ENCODE measurements around the gene DTNBP1. TPM values are rescaled to one million over a fixed set of nuclear protein-coding genes. Genes with fewer than 3 reads are reported as not detected.

Gene DTNBP1
- total and polyA plus RNA-seq, 2 experiments from 2014 or later: 9.2 to 41.6 TPM

DNA sequence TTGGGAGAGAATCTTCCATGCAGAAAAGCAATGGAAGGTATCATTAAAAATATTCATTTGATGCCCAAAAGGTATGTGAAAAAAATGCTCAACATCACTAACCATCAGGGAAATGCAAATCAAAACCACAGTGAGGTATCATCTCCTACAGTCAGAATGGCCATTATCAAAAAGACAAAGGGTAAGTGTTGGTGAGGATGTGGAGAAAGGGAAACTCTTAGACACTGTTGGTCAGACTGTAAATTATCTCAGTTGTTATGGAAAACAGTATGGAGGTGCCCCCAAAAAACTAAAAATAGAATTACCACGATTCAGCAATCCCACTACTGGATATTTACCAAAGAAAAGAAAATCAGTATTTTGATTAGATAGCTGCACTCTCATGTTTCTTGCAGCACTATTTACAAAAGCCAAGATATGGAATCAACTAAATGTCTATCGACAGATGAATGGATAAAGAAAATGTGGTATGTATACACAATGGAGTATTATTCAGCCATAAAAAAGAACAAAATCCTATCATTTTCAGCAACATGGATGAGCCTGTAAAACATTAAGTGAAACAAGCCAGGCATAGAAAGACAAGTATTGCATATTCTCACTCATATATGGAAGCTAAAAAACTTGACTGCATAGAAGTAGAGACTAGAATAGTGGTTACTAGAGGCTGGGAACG is 84.0 kb downstream of the DTNBP1 start:
- H3K4me1 ChIP-seq (ENCODE audit: low read depth): peaks cover 13% of the 10 kb centered on the region
- TF ChIP-seq, protein P1, sequence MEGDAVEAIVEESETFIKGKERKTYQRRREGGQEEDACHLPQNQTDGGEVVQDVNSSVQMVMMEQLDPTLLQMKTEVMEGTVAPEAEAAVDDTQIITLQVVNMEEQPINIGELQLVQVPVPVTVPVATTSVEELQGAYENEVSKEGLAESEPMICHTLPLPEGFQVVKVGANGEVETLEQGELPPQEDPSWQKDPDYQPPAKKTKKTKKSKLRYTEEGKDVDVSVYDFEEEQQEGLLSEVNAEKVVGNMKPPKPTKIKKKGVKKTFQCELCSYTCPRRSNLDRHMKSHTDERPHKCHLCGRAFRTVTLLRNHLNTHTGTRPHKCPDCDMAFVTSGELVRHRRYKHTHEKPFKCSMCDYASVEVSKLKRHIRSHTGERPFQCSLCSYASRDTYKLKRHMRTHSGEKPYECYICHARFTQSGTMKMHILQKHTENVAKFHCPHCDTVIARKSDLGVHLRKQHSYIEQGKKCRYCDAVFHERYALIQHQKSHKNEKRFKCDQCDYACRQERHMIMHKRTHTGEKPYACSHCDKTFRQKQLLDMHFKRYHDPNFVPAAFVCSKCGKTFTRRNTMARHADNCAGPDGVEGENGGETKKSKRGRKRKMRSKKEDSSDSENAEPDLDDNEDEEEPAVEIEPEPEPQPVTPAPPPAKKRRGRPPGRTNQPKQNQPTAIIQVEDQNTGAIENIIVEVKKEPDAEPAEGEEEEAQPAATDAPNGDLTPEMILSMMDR (IDR thresholded peaks at IDR 0.05; ENCODE audit: low read depth, low read length): no peak
- H3K9me3 ChIP-seq (ENCODE audit: low read depth): no peaks in the 10 kb centered on the region

DNA sequence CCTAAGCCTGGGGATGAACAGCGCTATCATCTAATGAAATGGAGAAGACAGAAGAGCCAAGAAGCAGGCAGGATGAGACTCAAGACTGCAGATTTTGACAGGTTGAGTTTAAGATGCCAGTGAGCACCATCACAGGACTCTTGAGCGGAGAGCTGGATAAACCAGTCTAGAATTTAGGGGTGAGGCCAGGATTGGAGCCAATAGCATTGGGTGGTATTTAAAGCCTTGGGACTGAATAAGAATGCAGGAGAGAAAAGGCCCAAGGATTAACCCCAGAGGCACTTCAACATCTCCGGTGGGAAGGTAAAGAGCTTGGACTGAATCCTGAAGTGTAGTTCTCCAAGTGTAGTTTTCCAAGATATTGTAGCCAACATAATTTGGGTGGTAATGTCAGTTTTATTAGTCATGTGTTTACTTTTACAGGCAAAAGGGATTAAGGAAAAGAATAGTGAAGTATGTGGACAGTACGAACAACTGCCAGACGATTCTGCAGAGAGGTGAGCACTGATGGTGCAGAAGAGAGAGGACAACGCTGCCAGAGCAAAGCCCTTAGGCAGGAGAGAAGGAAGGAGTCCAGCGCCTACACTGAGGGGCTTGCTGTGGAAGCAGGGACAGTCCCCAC is 85.2 kb downstream of the DTNBP1 start:
- no peaks in the 10 kb centered on the region for H3K9me3 ChIP-seq (ENCODE audit: low read depth)
- H3K4me1 ChIP-seq (ENCODE audit: low read depth): peaks cover 13% of the 10 kb centered on the region
- no peak overlapping the region for H3K27ac ChIP-seq
- H3K4me3 ChIP-seq: no peak overlapping the region
- H3K27me3 ChIP-seq: no peaks in the 10 kb centered on the region
- DNase-seq (ENCODE audit: low read depth in 1 of 2, low spot score in 1 of 2): no peak
- TF ChIP-seq, protein P1 (IDR thresholded peaks at IDR 0.05; ENCODE audit: low read depth, low read length): no peak
- no peaks in the 10 kb centered on the region for H3K36me3 ChIP-seq

More for the DNA sequence above, 84.0 kb downstream of the DTNBP1 start:
- H3K4me3 ChIP-seq: no peak overlapping the region
- DNase-seq (ENCODE audit: low read depth in 1 of 2, low spot score in 1 of 2): no peak
- H3K27me3 ChIP-seq: no peaks in the 10 kb centered on the region
- H3K36me3 ChIP-seq: no peaks in the 10 kb centered on the region
- H3K27ac ChIP-seq: no peak overlapping the region

DNA sequence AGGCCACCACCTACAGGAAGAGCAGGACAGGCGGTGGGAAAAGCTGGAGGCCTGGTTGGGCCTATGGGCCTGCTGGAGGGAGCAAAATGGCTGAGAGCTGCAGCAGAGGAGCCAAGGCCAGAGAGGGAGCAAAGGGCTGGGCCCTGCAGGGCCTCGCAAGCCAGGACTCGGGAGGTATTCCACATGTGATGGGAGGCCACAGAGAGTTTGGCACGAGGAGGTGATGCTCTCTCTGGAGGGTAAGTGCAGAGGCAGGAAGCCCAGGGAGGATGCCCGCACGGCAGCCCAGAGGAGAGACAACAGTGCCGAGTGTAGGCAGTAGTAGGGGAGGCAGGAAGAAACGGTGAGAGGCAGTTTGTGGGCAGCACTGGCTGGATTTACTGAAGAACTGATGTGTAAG is 85.7 kb downstream of the DTNBP1 start:
- Histone ChIP-seq H3K27ac (no peak overlapping the region), H3K4me1 (ENCODE audit: low read depth) (peaks cover 13% of the 10 kb centered on the region), H3K36me3 (no peaks in the 10 kb centered on the region), H3K4me3 (no peak overlapping the region), H3K27me3 (no peaks in the 10 kb centered on the region), H3K9me3 (ENCODE audit: low read depth) (no peaks in the 10 kb centered on the region)
- TF ChIP-seq, protein P1 (IDR thresholded peaks at IDR 0.05; ENCODE audit: low read depth, low read length): no peak
- DNase-seq (ENCODE audit: low read depth in 1 of 2, low spot score in 1 of 2): no peak

GRCh38 chr6:15575357-15576033 is 87.3 kb downstream of the DTNBP1 start:
- H3K4me3 ChIP-seq: no peak overlapping the region

GRCh38 chr6:15574486-15574885 is 88.3 kb downstream of the DTNBP1 start:
- H3K9me3 ChIP-seq (ENCODE audit: low read depth): no peaks in the 10 kb centered on the region
- H3K27me3 ChIP-seq: no peaks in the 10 kb centered on the region
- H3K27ac ChIP-seq: no peak overlapping the region
- H3K36me3 ChIP-seq: no peaks in the 10 kb centered on the region
- DNase-seq (ENCODE audit: low read depth in 1 of 2, low spot score in 1 of 2): no peak
- H3K4me1 ChIP-seq (ENCODE audit: low read depth): peaks cover 2% of the 10 kb centered on the region
- no peak overlapping the region for H3K4me3 ChIP-seq
- TF ChIP-seq, protein P1 (IDR thresholded peaks at IDR 0.05; ENCODE audit: low read depth, low read length): no peak

More at GRCh38 chr6:15575357-15576033, 87.3 kb downstream of the DTNBP1 start:
- no peaks in the 10 kb centered on the region for H3K9me3 ChIP-seq (ENCODE audit: low read depth)
- H3K4me1 ChIP-seq (ENCODE audit: low read depth): peaks cover 5% of the 10 kb centered on the region
- no peaks in the 10 kb centered on the region for H3K36me3 ChIP-seq
- DNase-seq (ENCODE audit: low read depth in 1 of 2, low spot score in 1 of 2): no peak
- no peak overlapping the region for H3K27ac ChIP-seq
- TF ChIP-seq, protein P1 (IDR thresholded peaks at IDR 0.05; ENCODE audit: low read depth, low read length): no peak
- H3K27me3 ChIP-seq: no peaks in the 10 kb centered on the region
